GM11168 (cell line): ENCODE measurements around the gene C14orf132.

Source experiments
- in situ Hi-C: fragments of 300-500 bp; cut with MboI; formaldehyde crosslinking; loops from one replicate; pipeline ENCODE4 v1.12.0; 2022; ENCODE audit warnings: low sequenced_read_pairs; ENCODE audit not compliant: unreplicated experiment

Gene C14orf132

DNA sequence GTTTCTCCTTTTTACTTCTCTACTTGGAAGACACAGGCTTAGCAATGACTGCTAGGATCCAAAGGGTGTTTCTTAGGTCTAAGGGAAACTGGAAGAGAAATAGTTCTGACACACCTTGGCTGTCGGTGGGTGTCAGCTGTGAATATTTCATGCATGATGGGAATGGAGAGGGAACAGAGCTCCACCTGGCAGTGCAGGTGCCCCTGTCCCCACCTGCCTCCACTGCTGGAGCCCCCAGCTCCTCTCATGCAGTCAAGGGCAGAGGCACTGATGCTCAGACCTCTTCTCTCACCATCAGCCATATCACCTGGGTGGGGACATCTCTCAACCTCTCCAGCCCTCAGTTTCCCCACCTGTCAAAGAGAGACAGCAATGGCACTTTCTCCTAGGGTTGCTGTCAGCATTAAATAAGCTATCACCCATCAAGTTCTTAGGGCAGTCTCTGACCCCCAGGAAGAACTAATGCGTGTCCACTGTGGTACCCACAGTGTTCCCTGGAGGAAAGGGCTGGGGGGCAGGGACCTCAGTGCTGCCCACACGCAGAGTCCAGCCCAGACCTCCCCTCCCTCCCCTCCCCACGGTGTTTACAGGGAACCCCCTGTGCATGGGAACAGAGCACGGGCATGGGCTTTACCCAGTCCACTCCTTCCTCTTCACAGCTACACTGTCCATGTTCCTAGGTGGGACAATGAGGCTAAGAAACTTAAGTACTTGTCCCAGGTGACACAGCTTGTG, 69.1 kb downstream of the C14orf132 start:
- in situ Hi-C loops, result no loop called here

GRCh38 chr14:96108911-96109310, 69.7 kb downstream of the C14orf132 start:
- in situ Hi-C loops, result no loop called here

DNA sequence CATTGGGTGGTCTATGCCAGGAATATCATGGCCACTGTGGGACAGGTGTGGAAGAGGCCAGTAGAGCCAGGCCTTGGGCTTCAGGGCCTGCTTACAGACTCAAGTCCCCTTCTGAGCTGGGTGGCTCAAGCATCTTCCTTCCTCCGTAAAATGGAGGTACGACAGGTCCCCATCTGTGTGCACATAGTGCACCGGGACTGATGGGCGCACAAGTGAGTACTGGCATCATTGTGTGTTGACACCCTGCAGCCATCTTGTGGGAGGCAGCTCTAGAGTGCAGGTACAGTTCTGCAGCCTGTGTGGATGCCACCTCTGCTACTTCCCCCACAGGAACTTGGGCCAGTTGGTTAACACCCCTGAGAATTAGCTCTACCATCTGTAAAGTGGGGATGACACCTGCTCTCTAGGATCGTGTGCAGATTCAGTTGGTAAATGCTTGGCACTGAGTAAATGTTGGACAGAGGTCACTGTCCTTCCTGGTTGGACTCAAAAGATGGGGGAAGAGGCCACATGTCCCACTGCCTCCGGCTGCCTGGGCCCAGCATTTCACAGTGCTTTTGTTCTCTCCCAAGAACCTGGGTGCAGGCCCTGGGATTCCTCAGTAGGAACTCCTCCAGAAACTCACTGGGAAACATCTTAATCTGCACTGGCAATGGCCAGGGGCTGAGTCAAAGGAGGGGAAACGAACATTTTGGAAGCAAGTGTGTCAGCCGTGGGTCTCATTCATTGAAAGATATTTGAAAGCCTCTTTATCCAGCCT, 70.6 kb downstream of the C14orf132 start:
- in situ Hi-C loops, result no loop called here

DNA sequence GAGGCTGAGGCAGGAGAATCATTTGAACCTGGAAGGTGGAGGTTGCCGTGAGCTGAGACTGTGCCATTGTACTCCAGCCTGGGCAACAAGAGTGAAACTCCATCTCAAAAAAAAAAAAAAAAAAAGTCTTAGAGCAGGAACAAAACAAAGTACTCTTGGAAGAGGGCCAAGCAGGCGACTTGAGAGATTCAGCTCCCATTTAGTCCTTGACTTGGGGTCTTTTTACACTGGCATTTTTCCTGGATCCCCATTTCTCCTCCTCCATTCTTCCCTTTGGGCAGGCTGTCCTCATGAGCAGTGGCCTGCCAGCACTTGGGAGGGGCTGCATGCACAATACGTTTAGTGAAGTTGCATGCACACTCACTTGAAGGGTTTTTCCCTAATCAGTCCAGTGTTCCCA, 72.9 kb downstream of the C14orf132 start:
- in situ Hi-C loops, result no loop called here

GRCh38 chr14:96114002-96114401, 74.8 kb downstream of the C14orf132 start:
- in situ Hi-C loops, result no loop called here

- in situ Hi-C loops, result no loop called here
Observed at GRCh38 chr14:96117101-96117897, 78.1 kb downstream of the C14orf132 start.

- in situ Hi-C loops, result no loop called here
Observed at GRCh38 chr14:96117960-96118359, 78.8 kb downstream of the C14orf132 start.

- in situ Hi-C loops, result no loop called here
Observed at GRCh38 chr14:96118391-96118790, 79.2 kb downstream of the C14orf132 start.

- in situ Hi-C loops, result no loop called here
Observed at GRCh38 chr14:96119947-96120346, 80.8 kb downstream of the C14orf132 start.

GRCh38 chr14:96120392-96120791, 81.2 kb downstream of the C14orf132 start:
- in situ Hi-C loops, result no loop called here

DNA sequence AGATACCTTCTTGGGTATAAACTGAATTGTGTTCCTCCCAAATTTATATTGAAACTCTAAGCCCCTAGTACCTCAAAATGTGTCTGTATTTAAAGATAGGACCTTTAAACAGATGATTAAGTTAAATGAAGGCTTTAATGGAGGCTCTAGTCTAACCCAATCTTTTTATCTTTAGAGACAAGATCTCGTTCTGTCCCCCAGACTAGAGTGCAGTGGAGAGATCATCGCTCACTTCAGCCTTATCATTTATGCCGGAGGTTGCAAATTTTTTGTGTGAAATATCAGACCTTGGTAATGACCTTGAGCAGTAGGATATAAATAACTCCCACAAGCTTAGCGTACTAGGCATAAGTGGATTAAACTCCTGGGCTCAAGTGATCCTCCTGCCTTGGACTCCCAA, 81.8 kb downstream of the C14orf132 start:
- in situ Hi-C loops, result no loop called here

DNA sequence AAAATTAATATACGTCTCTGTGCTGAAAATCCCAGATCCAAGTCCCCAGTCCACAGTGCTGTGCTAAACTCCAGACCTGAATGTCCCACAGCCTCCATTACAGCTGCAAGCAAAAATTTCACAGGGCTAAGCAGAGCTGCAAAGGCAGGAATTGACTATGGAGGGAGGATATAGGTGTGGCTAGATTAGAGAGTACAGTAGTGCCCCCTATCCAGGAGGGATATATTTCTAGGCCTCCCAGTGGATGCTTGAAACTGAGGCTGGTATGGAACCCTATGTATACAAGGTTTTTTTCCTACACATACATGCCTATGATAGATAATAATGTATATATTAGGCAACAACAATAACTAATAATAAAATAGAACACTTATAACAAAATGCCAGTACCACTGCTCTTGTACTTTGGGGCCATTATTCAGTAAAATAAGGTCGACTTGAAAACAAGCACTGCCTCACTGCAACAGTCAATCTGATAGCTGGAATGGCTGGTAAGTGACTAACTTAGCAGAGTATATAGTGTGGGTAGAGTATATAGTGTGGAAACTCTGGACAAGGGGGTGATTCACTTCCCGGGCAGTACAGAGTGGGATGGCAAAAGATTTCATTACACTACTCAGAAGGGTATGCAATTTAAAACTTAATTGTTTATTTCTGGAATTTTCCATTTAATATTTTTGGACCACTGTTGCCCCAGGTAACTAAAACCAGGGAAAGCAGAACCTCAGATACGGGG, 82.7 kb downstream of the C14orf132 start:
- in situ Hi-C loops, result no loop called here

DNA sequence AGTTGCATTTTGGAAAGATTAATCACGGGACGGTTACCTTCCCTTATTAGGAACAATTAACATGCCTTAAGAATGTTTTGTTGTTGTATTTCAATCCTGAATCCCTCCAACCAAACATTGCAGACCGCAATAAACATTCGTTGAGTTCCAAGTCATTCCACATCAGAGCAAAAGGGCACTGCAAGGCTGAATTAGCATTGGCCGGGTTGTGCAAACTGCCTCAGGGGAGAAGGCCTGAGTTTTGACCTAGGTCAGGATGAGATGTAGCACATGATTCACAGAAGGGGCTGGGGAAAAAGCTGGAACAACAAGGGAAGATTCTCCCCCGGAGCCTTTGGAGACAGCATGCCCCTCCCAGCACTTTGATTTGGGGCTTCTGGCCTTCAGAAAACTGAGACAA, 83.3 kb downstream of the C14orf132 start:
- in situ Hi-C loops, result no loop called here

DNA sequence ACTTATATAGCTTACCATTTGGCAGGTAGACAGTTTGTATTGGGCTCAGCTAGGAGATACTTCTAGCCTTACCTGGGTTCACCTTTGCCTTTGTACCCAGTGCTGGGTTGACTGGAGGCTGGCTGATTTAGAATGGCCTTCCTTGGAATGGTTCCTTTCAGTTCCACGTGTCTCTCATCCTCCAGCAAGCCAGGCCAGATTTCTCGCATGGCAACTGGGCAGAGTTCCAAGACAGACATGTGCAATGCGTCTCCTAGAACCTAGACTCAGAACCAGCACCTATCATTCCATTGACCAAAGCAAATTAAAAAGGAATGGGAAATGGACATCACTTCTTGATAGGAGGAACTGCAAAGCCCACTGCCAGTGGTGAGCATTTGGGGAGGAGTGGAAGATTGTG, 86.4 kb downstream of the C14orf132 start:
- in situ Hi-C loops, result no loop called here

GRCh38 chr14:96126339-96126782, 87.2 kb downstream of the C14orf132 start:
- in situ Hi-C loops, result no loop called here

DNA sequence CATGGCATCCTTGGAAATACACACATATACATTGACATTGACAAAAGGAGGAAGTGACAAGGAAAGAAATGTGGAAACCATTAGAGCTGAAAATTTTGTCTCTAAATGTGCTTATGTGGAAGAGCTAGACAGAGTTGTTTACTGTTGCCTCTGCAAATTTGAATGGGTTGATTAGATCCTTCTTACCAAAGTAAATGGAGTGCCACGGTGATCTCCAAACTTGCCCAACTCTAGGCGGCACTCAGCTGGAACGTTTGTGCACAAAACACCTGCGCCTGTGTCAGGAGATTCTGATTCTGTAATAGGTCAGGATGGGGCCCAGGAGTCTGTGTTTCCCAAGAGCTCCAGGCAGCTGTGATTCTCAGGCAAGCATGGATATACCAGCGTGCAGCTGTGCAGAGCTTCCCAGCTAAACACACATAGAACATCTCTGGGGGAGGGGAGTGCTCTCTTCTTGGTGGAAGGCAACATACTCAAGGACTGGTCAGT, 87.7 kb downstream of the C14orf132 start:
- in situ Hi-C loops, result no loop called here

DNA sequence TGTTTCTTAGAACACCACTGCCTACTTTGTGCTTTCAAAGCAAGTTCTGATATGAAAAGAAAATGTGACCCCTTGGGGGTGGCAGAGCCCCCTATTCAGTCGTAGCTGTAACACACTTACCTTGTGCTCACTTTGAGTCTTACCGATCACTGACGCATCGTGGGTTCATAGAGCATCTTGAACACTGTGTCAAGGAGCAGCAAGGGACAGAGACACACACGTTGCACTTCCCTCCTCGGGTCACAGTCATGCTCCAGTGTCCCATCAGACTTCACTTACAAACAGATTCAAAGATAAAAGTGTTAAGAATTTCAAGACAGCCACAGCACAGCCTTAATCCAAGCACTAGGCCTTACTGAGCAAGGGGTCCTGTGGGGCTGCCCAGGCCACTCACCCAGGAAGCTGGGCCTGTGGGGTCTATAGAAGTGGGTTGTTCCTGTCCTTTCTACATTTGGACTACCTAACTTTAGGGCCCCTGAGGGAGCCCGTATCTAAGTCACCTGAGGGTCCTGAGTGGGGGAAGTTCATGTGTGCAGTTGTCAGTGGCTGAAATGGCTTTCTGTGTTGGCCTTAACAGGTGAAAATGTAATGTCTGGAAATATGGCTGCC, 90.1 kb downstream of the C14orf132 start:
- in situ Hi-C loops, result no loop called here

DNA sequence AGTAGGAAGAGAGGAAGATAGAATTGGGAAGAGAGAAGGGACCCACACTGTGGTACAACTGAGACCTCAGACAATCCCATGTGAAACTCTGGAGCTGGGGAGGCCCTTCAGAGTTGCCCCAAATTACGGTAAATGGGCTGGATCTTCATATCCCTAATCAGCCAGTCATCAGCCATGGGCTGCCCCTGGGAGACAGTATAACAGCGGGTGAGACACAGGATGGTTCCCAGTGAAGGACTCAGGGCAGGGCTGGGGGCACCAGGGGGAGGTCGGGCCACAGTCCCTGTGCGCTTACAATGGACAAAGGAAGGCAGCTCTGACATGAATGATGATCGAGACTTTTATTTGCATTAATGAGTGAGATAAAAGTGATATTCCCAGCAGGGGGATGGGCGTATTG, 91.2 kb downstream of the C14orf132 start:
- in situ Hi-C loops, result no loop called here

DNA sequence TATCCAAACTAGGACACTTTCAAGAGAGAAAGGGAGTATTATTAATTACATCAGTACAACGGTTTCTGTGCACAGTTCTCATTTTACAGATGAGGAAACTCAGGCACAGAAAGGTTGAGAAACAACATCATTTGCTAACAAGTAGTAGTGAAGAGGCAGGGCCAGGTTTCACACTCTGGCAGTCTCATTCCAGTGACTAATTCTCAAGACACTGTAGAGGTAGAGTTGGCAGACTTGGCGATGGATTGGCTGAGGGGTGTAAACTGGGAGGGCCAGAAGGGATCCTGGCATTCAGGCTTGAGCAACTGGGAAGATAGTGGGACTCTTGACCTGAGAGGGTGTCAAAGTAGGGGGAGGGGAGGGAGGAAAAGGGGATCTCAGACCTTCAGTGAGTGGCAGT, 91.7 kb downstream of the C14orf132 start:
- in situ Hi-C loops, result no loop called here

- in situ Hi-C loops, result no loop called here
Observed at GRCh38 chr14:96131836-96132235, 92.7 kb downstream of the C14orf132 start.
